T-cell (primary cell): Measurements from ENCODE around the gene ALCAM. TPM values are rescaled to one million over a fixed set of nuclear protein-coding genes. Genes with fewer than 3 reads are reported as not detected.

Source experiments
- ATAC-seq, 4 experiments: fragments of 200-7000 bp in 3 of 4; fragments of 150-1000 bp in 1 of 4; cut with Tn5 transposase; replicated peaks in 1 of 4; 1 replicate in 3 of 4; 2 replicates in 1 of 4; pipeline ENCODE4 v1.10.0; 2021; ENCODE audit warnings: moderate library complexity in 3 of 4, mild to moderate bottlenecking in 2 of 4, moderate number of reproducible peaks in 1 of 4
- CTCF ChIA-PET, 2 donors: fragments of 300-600 bp; sonication (Branson Sonifier 250); formaldehyde crosslinking; loops; one replicate each; lab custom pipeline; 2022; ENCODE audit warnings: antibody characterized with exemption in 2 of 2; lab: Charles Lee
- POLR2A ChIA-PET, 2 donors: fragments of 300-600 bp; sonication (Branson Sonifier 250); formaldehyde crosslinking; loops; one replicate each; lab custom pipeline; 2022; ENCODE audit warnings: antibody characterized with exemption in 2 of 2; lab: Charles Lee
- DNase-seq, 35 experiments: peaks; one replicate each; pipeline versions ENCODE4 v3.0.0 to v3.0.0-alpha.2; 2013 to 2023
- H3K27ac ChIP-seq: one replicate; pipeline ENCODE4 v1.5.1; 2013; ENCODE audit warnings: low read length
- H3K27me3 ChIP-seq, 2 experiments: replicated peaks in 1 of 2; 1 replicate in 1 of 2; 2 replicates in 1 of 2; pipeline versions ENCODE4 v1.6.1 to v1.7.0; 2013; ENCODE audit warnings: low read length in 1 of 2, mixed read lengths in 1 of 2; ENCODE audit not compliant: control insufficient read depth in 2 of 2, insufficient read depth in 2 of 2; ENCODE audit errors: extremely low read depth in 1 of 2
- H3K36me3 ChIP-seq, 2 donors: 1 replicate in 1 of 2; 2 replicates in 1 of 2; pipeline versions ENCODE4 v1.6.1 to v1.7.0; 2013; ENCODE audit warnings: low read length in 1 of 2; ENCODE audit not compliant: control insufficient read depth in 2 of 2, insufficient read depth in 1 of 2; ENCODE audit errors: extremely low read depth in 1 of 2
- H3K4me1 ChIP-seq, 2 experiments: 1 replicate in 1 of 2; 2 replicates in 1 of 2; pipeline versions ENCODE4 v1.6.1 to v1.7.0; 2013; ENCODE audit warnings: low read length in 2 of 2, mixed read lengths in 1 of 2; ENCODE audit not compliant: insufficient read depth in 2 of 2, control insufficient read depth in 1 of 2; ENCODE audit errors: extremely low read depth in 1 of 2
- H3K4me3 ChIP-seq, 2 donors: 1 replicate in 1 of 2; 2 replicates in 1 of 2; pipeline versions ENCODE4 v1.5.1 to v1.7.0; 2013; ENCODE audit warnings: mild to moderate bottlenecking in 2 of 2, low read length in 1 of 2, moderate library complexity in 1 of 2; ENCODE audit not compliant: control insufficient read depth in 1 of 2; ENCODE audit errors: extremely low read depth in 1 of 2
- H3K9me3 ChIP-seq: 2 replicates; pipeline ENCODE4 v1.7.0; 2013
- H3K27ac Mint-ChIP-seq, 2 donors: one replicate each; pipeline ENCODE4 v1.8.0; 2020 to 2021; ENCODE audit warnings: mild to moderate bottlenecking in 2 of 2, mixed read lengths in 2 of 2
- H3K27me3 Mint-ChIP-seq, 2 donors: one replicate each; pipeline ENCODE4 v1.8.0; 2021 to 2022; ENCODE audit warnings: mixed read lengths in 2 of 2
- H3K36me3 Mint-ChIP-seq: one replicate; pipeline ENCODE4 v1.8.0; 2021; ENCODE audit warnings: mixed read lengths
- H3K4me1 Mint-ChIP-seq, 3 donors: one replicate each; pipeline ENCODE4 v1.8.0; 2020 to 2022; ENCODE audit warnings: mixed read lengths in 3 of 3, mild to moderate bottlenecking in 1 of 3
- H3K4me3 Mint-ChIP-seq, 3 donors: one replicate each; pipeline ENCODE4 v1.8.0; 2020 to 2022; ENCODE audit warnings: mild to moderate bottlenecking in 3 of 3, mixed read lengths in 3 of 3, moderate library complexity in 3 of 3
- H3K9me3 Mint-ChIP-seq, 3 donors: one replicate each; pipeline ENCODE4 v1.8.0; 2020 to 2022; ENCODE audit warnings: mixed read lengths in 3 of 3
- WGBS: methylation state at CpG from one replicate; pipeline ENCODE4 v1.1.5; 2013; ENCODE audit warnings: missing lambda C conversion rate; ENCODE audit not compliant: insufficient coverage; 5-methylcytosine and 5-hydroxymethylcytosine counted together
- total RNA-seq, 35 experiments: library from RNA in 6 of 35; stranded (reverse) in 6 of 35; fragments of 120-200 nt in 1 of 35; gene quantifications; one replicate each; pipeline versions ENCODE4 v1.2.1 to v1.2.4 and lab custom pipeline; 2013 to 2026

Gene ALCAM
- total RNA-seq, 5 donors from 2014 or later (not counting 1 experiment from before 2014, with no cell fraction given), result 3.4 to 6.2 (median 4.6) TPM

GRCh38 chr3:105436687-105437086 is 70.0 kb downstream of the ALCAM start:
- ChIA-PET CTCF (no interaction called here), POLR2A (no interaction called here)
- no peaks in the 10 kb centered on the region for H3K27me3 Mint-ChIP-seq
- ATAC-seq, result no peak
- no peak overlapping the region for H3K4me3 Mint-ChIP-seq
- no peaks in the 10 kb centered on the region for H3K4me1 ChIP-seq
- no peaks in the 10 kb centered on the region for H3K4me1 Mint-ChIP-seq
- no peaks in the 10 kb centered on the region for H3K9me3 ChIP-seq
- H3K27ac ChIP-seq, result no peak overlapping the region
- no peak for DNase-seq
- no peaks in the 10 kb centered on the region for H3K27me3 ChIP-seq
- no peak overlapping the region for H3K4me3 ChIP-seq
- H3K9me3 Mint-ChIP-seq, result peaks cover 0 to 4% (median 0%) of the 10 kb centered on the region in 3 donors
- no peak overlapping the region for H3K27ac Mint-ChIP-seq
- no peaks in the 10 kb centered on the region for H3K36me3 ChIP-seq
- H3K36me3 Mint-ChIP-seq, result peaks cover 4% of the 10 kb centered on the region

GRCh38 chr3:105440113-105440512 is 73.4 kb downstream of the ALCAM start:
- H3K27me3 ChIP-seq, result no peaks in the 10 kb centered on the region
- H3K4me1 Mint-ChIP-seq, result no peaks in the 10 kb centered on the region
- WGBS, result no CpG with 5 or more reads among the region's 3 CpGs
- H3K36me3 ChIP-seq, result no peaks in the 10 kb centered on the region
- no peaks in the 10 kb centered on the region for H3K9me3 ChIP-seq
- DNase-seq, result no peak
- H3K27me3 Mint-ChIP-seq, result no peaks in the 10 kb centered on the region
- no peak overlapping the region for H3K4me3 Mint-ChIP-seq
- peaks cover 0 to 4% (median 0%) of the 10 kb centered on the region in 3 donors for H3K9me3 Mint-ChIP-seq
- H3K27ac ChIP-seq, result no peak overlapping the region
- no peaks in the 10 kb centered on the region for H3K4me1 ChIP-seq
- CTCF ChIA-PET, result no interaction called here
- H3K4me3 ChIP-seq, result no peak overlapping the region
- ATAC-seq, result no peak
- H3K27ac Mint-ChIP-seq, result no peak overlapping the region
- H3K36me3 Mint-ChIP-seq, result peaks cover 4% of the 10 kb centered on the region
- POLR2A ChIA-PET, result no interaction called here

GRCh38 chr3:105444725-105445124 is 78.0 kb downstream of the ALCAM start:
- Mint-ChIP-seq H3K36me3 (no peaks in the 10 kb centered on the region), H3K4me3 (no peak overlapping the region), H3K27ac (no peak overlapping the region), H3K27me3 (no peaks in the 10 kb centered on the region), H3K4me1 (no peaks in the 10 kb centered on the region), H3K9me3 (peaks cover 0 to 4% (median 0%) of the 10 kb centered on the region in 3 donors)
- no CpG with 5 or more reads among the region's 1 CpG for WGBS
- H3K9me3 ChIP-seq, result no peaks in the 10 kb centered on the region
- CTCF ChIA-PET, result no interaction called here
- H3K27ac ChIP-seq, result no peak overlapping the region
- H3K27me3 ChIP-seq, result no peaks in the 10 kb centered on the region
- DNase-seq (no peak), ATAC-seq (no peak)
- POLR2A ChIA-PET, result no interaction called here
- no peaks in the 10 kb centered on the region for H3K36me3 ChIP-seq
- no peak overlapping the region for H3K4me3 ChIP-seq
- no peaks in the 10 kb centered on the region for H3K4me1 ChIP-seq

- H3K4me1 ChIP-seq, result no peaks in the 10 kb centered on the region
- ChIA-PET POLR2A (interaction anchor here in 1 of 2 donors (0.6 kb wide), 1 partner anchor 1300 kb away, joined by 3 read pairs; no protein-coding TSS in a partner anchor), CTCF (interaction anchor here (0.6 to 0.7 kb wide), 2 partner anchors 92 to 1616 kb away, joined by 3 to 4 read pairs; no protein-coding TSS in a partner anchor)
- H3K36me3 ChIP-seq, result no peaks in the 10 kb centered on the region
- Mint-ChIP-seq H3K27me3 (no peaks in the 10 kb centered on the region), H3K9me3 (peaks cover 0 to 4% (median 0%) of the 10 kb centered on the region in 3 donors), H3K4me3 (no peak overlapping the region), H3K36me3 (no peaks in the 10 kb centered on the region), H3K4me1 (no peaks in the 10 kb centered on the region), H3K27ac (no peak overlapping the region)
- H3K4me3 ChIP-seq, result no peak overlapping the region
- no peaks in the 10 kb centered on the region for H3K27me3 ChIP-seq
- no peaks in the 10 kb centered on the region for H3K9me3 ChIP-seq
- no peak for ATAC-seq
- no peak overlapping the region for H3K27ac ChIP-seq
- WGBS, result 80% methylated on average over 2 of the region's 4 CpGs
- no peak for DNase-seq
Observed at GRCh38 chr3:105448338-105448982, 81.8 kb downstream of the ALCAM start.

GRCh38 chr3:105449414-105449813 is 82.7 kb downstream of the ALCAM start:
- H3K27me3 Mint-ChIP-seq, result no peaks in the 10 kb centered on the region
- Histone ChIP-seq H3K9me3 (no peaks in the 10 kb centered on the region), H3K36me3 (no peaks in the 10 kb centered on the region), H3K4me3 (no peak overlapping the region), H3K27me3 (no peaks in the 10 kb centered on the region), H3K4me1 (no peaks in the 10 kb centered on the region), H3K27ac (no peak overlapping the region)
- no peaks in the 10 kb centered on the region for H3K36me3 Mint-ChIP-seq
- ChIA-PET CTCF (no interaction called here), POLR2A (no interaction called here)
- no peak for ATAC-seq
- no CpG with 5 or more reads among the region's 3 CpGs for WGBS
- no peak overlapping the region for H3K4me3 Mint-ChIP-seq
- peaks cover 0 to 4% (median 0%) of the 10 kb centered on the region in 3 donors for H3K9me3 Mint-ChIP-seq
- H3K4me1 Mint-ChIP-seq, result no peaks in the 10 kb centered on the region
- no peak for DNase-seq
- no peak overlapping the region for H3K27ac Mint-ChIP-seq

- Mint-ChIP-seq H3K4me3 (no peak overlapping the region), H3K27ac (no peak overlapping the region), H3K9me3 (no peaks in the 10 kb centered on the region), H3K27me3 (peaks cover 0 to 3% of the 10 kb centered on the region in 2 donors), H3K36me3 (no peaks in the 10 kb centered on the region), H3K4me1 (no peaks in the 10 kb centered on the region)
- H3K27me3 ChIP-seq, result no peaks in the 10 kb centered on the region
- ATAC-seq (no peak), DNase-seq (no peak)
- ChIA-PET POLR2A (interaction anchor here in 1 of 2 donors (0.6 kb wide), 1 partner anchor 258 kb away, joined by 3 read pairs; no protein-coding TSS in a partner anchor), CTCF (interaction anchor here (0.5 to 0.6 kb wide), 4 partner anchors 10 to 1660 kb away, joined by 3 to 6 read pairs (median 4); no protein-coding TSS in a partner anchor)
- no peak overlapping the region for H3K4me3 ChIP-seq
- no peak overlapping the region for H3K27ac ChIP-seq
- no peaks in the 10 kb centered on the region for H3K4me1 ChIP-seq
- WGBS, result 67% methylated on average over 1 of the region's 6 CpGs
- no peaks in the 10 kb centered on the region for H3K36me3 ChIP-seq
- no peaks in the 10 kb centered on the region for H3K9me3 ChIP-seq
Observed at GRCh38 chr3:105456017-105456416, 89.3 kb downstream of the ALCAM start.
